Ramos (cell line): ENCODE results near the gene OOSP3.

Experiments used
- in situ Hi-C: fragments of 300-500 bp; cut with MboI; formaldehyde crosslinking; loops from one replicate; pipeline ENCODE4 v1.14.3; 2022; ENCODE audit warnings: low sequenced_read_pairs; ENCODE audit not compliant: unreplicated experiment

OOSP3 gene

GRCh38 chr11:59939482-59939881 is 60.9 kb downstream of the OOSP3 start:
- in situ Hi-C loops: no loop called here

GRCh38 chr11:59941091-59941490 is 62.5 kb downstream of the OOSP3 start:
- in situ Hi-C loops: no loop called here

- in situ Hi-C loops: no loop called here
These were observed 65.6 kb downstream of the OOSP3 start for GRCh38 chr11:59943997-59944714.

GRCh38 chr11:59944720-59945119 is 66.1 kb downstream of the OOSP3 start:
- in situ Hi-C loops: no loop called here
